ENCODE measurements around the gene TARBP1.
A peak's percentile ranks its signal among the peaks of the same experiment; 100 is the strongest.

Gene TARBP1

DNA sequence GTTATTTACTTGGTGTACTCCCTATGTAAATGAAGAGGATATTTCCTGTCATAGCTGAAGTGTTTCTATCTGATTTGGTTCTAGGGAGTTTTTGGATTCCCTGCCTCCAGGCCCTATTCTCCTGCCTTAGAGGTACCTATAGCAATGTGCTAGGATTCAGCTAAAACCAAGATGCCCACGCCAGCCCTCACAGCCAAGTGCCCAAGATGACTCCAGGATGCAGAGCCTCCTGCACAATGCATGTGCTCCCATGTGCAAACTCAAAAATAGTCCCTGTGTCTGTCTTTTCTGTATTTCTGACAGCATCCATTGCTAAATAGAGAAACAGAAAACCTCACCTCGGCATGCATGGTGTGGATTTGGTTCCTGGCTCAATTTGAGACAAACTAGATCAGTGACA lies 887 bp upstream of the TARBP1 start:
- no peak for DNase-seq

GRCh38 chr1:234479310-234479559 lies 256 bp upstream of the TARBP1 start:
- DNase-seq: no peak

DNA sequence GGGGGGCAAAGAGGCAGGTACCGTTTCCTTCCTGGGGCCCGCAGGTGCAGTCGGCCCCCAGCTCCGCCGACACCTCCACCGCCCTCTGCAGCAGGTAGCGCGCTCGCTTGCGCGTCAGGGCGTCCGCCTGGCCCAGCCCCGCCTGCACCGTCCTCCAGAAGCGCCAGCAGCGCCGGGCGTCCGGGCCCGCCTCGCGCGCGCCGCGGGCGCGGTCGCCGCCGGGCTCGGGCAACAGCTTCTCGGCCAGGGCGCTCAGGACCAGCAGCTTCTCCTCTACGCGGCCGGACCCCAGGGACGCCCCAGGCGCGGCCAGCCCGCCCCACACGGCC lies 863 bp downstream of the TARBP1 start:
- DNase-seq: peak; percentile 26

DNA sequence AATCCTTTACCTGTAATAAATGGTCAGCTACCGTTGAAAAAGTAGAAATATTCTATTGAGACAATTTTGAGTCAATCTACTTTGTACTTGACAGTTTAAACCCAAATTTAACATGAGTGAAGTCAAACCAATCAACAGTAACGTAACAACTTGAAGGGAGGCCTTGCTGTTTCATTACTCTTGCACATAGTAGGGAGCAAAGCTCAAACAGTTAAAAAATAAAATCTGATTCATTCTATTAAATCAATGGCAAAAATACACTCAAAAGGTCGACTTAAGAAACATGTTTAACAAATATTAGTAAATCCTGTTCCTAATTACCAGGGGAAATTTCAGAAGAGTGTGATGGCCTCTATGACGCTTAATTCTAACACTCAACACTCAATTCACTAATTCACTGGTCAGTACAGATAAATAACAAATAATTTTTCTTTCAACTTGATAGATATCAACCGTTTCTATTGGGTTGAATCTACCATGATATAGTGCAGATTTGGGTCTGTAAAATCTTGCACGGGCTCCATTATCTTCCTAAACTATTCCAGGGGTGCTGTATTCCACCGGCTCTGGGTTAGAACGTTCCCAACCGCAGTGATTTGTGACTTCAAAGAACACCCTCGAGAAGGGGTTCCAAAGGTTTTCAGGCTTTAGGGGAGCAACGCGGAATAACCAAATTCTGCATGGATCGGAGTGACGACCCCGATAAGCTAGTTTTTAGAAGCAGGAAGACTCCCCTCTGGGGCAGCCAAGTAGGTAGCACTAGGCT lies 1.4 kb downstream of the TARBP1 start:
- no peak for DNase-seq

GRCh38 chr1:234476172-234476571 lies 2.8 kb downstream of the TARBP1 start:
- no peak for DNase-seq

- DNase-seq: no peak
Observed at GRCh38 chr1:234475167-234475793, 3.7 kb downstream of the TARBP1 start.

GRCh38 chr1:234474375-234474774 lies 4.6 kb downstream of the TARBP1 start:
- peak; percentile 7 for DNase-seq

- DNase-seq: no peak
Observed at GRCh38 chr1:234473118-234473517, 5.9 kb downstream of the TARBP1 start.

DNA sequence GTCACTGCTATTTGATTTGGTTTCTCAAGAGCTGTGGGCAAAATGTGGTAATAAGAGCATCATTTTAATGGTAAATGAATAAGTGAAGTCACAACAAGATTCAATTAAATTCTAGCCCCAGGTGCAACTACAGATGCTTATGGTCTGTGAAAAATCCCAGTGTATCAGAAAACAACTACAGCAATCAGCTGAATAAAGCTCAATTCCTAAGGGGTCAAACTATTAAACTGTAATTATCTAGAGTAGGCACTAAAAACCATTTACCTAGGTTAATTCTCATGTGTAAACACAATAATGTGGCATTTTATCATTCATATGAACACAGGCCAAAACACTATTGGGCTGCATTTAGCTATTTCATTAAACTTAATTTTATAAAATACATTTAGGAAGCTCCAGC lies 9.6 kb downstream of the TARBP1 start:
- no peak for DNase-seq

GRCh38 chr1:234468580-234468979 lies 10.4 kb downstream of the TARBP1 start:
- no peak for DNase-seq

- no peak for DNase-seq
Observed at GRCh38 chr1:234467821-234468220, 11.2 kb downstream of the TARBP1 start.

- DNase-seq: no peak
Observed at GRCh38 chr1:234466945-234467344, 12.0 kb downstream of the TARBP1 start.

DNA sequence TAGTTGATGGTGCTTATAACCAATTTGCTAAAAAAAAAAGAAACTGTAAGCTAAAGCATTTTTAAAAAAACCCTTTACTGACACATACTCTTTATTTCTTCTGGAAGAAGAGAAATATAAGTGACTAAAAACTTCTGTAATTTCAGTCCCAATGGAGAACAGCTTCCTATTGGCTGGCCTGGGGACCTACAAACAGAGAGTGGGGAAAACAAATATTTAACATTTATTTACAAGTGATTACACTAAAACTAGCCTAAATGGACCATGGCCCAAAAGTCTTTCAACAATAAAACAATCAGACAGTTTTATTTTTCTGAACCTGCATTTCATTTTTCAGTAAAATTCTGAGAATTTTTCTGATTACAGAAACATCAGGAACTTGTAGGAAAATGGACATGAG lies 15.2 kb downstream of the TARBP1 start:
- DNase-seq: no peak

DNA sequence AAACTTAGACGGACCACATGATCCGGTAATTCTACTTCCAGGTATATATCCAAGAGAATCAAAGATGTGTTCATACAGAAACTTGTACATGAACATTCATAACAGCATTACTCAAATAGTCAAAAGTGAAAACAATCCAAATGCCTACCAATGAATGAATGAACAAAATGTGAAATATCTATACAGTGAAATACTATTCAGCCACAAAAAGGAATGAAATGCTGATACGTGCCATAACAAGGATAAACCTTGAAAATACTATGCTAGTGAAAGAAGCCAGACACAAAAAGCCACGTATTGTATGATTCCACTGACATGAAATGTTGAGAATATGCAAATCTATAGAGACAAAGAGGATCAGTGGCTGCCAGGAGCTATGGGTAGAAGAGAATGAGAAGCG lies 18.3 kb downstream of the TARBP1 start:
- no peak for DNase-seq

DNA sequence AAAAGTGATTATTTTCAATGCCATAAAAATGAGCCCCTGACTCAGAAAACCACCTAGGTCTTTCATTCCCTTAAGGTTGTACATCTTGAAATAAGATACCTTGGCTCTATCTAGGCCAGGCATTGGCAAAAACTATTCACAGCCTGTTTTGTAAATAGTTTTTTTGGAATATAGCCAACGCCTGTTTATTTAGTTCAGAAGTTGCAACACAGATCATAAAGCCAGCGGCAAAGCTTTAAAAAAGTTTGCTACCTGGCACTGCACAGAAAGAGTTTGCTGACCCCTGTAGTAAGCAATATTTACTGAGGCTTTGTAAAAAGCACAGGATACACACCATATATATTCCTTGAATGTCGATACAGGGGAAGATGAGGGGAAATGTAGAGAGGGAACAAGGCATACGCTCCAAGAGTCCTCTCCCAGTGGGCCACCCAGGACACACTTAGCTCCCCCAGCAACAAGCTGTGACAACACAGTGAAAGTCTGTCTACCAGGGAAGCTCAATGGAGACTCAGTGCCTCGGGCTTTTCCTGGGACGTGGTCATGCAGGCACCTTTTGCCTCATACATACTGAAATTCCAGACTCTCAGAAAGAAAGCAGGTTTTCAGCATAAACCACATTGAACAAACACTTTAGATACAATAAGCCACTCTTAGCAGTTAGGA lies 20.5 kb downstream of the TARBP1 start:
- no peak for DNase-seq

- DNase-seq: no peak
Observed at GRCh38 chr1:234454926-234455325, 24.1 kb downstream of the TARBP1 start.

DNA sequence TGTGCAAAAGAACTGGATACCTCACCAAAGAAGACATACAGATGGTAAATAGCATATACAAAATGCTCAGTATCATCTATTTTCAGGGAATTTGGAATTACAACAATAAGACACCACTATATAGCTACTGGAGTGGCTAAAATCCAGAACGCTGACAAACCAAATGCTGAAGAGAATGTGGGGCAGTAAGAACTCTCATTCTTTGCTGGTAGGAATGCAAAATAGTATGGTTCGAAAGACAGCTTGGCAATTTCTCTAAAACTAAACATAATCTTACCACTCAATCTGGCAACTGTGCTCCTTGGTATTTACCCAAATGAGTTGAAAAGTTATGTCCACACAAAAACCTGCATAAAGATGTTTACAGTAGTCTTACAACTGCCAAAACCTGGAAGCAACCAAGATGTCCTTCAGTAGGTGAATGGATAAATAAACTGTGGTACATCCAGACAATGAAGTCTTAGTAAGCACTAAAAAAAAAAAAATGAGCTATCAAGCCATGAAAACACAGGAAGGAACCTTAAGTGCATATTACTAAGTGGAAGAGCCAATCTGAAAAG lies 26.5 kb downstream of the TARBP1 start:
- DNase-seq: no peak

DNA sequence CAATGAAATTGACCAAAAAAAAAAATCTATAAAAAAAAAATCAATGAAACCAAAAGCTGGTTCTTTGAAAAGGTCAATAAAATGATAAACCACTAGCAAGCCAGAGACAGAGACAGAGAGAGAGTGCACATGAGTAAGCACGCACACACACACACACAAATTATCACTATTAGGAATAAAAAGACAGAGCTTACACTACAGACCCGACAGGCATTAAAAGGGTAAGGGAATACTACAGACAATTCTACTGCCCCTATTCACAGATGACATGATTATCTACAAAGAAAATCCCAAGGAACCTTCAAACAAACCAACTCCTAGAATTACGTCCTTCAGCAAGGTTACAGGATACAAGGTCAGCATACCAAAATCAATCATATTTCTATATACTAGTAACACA lies 38.6 kb downstream of the TARBP1 start:
- DNase-seq: no peak

- no peak for DNase-seq
Observed at GRCh38 chr1:234438579-234438978, 40.4 kb downstream of the TARBP1 start.

DNA sequence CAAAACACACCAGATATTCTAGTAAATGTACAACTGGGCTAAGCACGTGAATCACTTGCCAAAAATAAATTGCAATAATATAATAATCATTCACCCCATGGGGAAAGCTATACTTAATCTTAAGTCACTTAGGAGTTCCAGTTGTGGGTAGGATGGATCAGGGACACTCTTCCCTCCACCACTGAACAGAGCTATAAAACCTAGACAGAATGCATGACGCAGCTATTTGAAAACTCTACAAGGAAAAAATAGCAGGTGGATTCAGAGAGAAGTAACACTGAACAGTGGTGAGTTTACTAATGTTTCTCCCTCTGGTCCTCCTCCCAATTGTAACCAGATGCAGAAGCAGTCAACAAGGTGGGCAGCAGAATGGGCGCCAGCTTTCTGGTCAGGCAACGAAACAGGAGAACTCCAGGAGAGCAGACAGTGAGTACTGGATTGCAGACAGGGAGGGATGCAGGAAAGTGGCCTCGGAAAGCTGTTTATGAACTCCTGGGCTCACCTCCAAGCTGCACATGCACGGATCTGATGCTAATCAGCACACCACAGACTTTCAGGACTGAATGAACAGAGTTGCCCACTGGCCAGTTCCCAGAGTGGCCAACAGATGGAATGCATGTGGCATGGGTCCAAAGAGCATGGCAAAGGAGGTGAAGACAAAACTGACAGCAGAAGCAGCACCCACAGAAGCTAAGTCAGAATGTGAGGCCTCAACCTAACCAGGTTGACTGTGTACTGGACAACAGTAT lies 41.4 kb downstream of the TARBP1 start:
- no peak for DNase-seq

GRCh38 chr1:234435620-234436019 lies 43.4 kb downstream of the TARBP1 start:
- DNase-seq: no peak

DNA sequence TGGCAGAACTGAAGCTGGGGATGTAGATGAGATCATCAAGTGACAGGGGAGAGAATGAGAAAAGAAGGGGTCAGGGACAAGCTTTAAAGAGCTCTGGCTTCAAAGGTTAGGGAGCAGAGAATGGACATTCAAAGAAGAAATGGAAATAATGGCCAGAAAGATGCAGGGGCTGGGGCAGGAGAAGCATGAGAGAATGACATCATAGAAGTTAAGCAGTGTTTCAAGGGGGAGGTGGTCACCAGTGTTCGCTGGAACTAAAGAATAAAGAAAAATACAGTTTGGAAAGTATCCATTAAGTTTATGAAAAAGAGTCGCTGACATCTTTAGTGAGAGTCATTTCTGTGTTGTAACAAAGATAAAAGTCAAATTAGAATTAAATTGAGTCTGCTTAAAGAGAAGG lies 44.3 kb downstream of the TARBP1 start:
- no peak for DNase-seq

GRCh38 chr1:234433563-234434285 lies 45.3 kb downstream of the TARBP1 start:
- no peak for DNase-seq

All from HCEC 1CT (cell line).